ENCODE results near the gene SIL1.

Gene SIL1

DNA sequence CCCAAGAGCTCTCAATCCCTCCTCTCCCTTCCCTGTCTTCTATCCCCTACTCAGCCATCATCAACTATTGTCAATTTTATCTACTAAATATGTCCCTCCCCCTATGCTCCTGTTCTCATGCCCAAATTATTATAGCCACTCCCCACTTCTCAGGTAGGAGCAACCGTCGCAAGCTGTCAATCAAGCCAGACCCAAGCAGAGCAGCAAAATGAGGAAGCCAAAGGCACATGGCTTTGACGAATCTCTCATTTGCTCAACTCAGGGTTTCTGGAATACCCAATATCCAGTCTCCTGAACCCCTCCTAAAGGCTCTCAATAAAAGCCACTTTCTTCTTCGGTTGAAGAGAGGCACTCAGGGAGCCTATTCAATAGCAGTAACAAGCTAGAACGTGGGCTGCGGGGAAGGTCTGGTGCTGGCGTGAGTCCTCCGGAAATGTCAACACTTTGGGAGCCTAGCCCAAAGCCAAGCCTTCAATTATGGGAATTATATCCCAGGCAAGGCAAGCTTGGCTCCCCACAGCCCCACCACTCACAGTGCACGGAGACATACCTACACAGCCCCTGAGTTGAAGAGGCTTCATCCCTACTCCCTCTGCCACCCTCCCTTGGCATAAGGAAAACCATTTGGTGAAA is 47.7 kb downstream of the SIL1 start:
- TF ChIP-seq, protein P1, sequence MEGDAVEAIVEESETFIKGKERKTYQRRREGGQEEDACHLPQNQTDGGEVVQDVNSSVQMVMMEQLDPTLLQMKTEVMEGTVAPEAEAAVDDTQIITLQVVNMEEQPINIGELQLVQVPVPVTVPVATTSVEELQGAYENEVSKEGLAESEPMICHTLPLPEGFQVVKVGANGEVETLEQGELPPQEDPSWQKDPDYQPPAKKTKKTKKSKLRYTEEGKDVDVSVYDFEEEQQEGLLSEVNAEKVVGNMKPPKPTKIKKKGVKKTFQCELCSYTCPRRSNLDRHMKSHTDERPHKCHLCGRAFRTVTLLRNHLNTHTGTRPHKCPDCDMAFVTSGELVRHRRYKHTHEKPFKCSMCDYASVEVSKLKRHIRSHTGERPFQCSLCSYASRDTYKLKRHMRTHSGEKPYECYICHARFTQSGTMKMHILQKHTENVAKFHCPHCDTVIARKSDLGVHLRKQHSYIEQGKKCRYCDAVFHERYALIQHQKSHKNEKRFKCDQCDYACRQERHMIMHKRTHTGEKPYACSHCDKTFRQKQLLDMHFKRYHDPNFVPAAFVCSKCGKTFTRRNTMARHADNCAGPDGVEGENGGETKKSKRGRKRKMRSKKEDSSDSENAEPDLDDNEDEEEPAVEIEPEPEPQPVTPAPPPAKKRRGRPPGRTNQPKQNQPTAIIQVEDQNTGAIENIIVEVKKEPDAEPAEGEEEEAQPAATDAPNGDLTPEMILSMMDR (IDR thresholded peaks at IDR 0.05; ENCODE audit: low read depth, low read length, missing control alignments) = no peak
- in situ Hi-C loops (cut with HindIII; ENCODE audit: low sequenced_read_pairs) = no loop called here
- no peak for DNase-seq (ENCODE audit: low read depth)
- H3K4me3 ChIP-seq (ENCODE audit: low read depth, low read length) = no peak overlapping the region

DNA sequence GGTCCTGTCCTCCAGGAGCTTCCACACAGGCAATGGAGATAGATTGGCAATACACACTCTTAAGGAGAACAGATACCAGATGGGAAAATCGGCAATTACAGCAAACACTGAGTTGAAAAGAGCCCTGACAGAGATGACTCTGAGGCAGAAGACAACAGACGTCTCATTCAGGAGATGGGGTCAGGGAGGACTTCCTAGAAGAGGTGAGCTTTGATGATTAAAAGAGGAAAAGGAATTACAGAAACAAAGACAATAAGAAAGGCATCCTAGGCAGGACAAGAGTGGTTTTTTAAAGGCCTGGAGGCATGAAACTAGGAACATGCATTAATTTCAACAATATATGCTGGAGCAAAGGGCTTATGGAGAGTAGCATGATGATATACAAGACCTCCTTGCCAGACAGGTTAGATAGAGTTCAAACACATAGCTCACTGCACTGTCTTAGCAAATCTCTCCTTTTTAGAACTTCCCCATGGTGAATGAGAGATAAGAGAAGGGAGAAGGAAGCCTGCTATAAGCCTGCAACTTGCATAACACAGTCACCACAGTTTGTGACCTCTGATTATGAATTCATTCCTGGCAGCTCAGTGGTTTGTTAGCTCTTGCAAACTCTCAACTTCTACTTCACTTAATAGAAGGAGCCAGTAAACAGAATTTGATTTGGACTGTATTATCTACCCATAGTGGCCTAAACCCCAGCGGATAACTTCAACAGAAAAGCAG is 48.5 kb downstream of the SIL1 start:
- no peak overlapping the region for H3K4me3 ChIP-seq (ENCODE audit: low read depth, low read length)
- DNase-seq (ENCODE audit: low read depth) = no peak
- TF ChIP-seq, protein P1 (IDR thresholded peaks at IDR 0.05; ENCODE audit: low read depth, low read length, missing control alignments) = no peak
- in situ Hi-C loops (cut with HindIII; ENCODE audit: low sequenced_read_pairs) = no loop called here

DNA sequence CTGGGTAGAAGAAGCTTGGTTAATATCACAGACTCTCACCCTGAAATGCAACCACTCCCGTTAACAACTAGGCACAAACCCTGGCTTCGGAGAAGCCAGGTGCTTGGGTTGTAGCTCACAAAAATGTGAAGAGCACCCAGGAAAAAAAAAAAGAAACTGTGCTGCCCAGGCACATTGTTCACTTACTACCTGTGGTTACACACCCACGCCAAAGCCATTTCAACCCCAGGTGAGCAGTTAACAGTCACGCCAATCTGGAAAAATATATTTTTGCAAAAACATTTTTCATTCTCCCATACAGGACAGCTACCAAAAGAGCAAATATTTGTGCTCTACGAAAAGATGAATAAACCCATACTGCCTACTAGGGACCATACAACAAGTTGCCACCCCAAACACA is 49.2 kb downstream of the SIL1 start:
- DNase-seq (ENCODE audit: low read depth) = no peak
- TF ChIP-seq, protein P1 (IDR thresholded peaks at IDR 0.05; ENCODE audit: low read depth, low read length, missing control alignments) = no peak
- in situ Hi-C loops (cut with HindIII; ENCODE audit: low sequenced_read_pairs) = no loop called here
- no peak overlapping the region for H3K4me3 ChIP-seq (ENCODE audit: low read depth, low read length)

DNA sequence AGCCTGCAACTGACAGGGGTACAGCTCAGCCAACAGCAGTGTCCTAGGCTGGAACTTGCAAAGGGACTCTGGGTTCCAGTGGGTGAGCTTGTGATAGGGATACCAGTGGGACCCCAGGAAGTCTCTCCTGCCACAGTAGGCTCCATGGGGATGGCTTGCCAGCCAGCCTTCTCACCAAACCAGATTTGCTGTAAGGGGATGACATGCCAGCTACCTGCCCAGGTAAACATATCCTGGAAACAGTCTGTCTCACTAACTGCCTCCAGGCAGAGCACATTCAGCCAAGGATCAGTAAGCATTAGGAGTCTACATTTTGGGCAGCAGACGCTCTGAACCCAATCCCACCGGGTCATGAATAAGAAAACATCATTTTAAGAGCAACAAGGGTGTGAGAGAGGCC is 49.9 kb downstream of the SIL1 start:
- in situ Hi-C loops (cut with HindIII; ENCODE audit: low sequenced_read_pairs) = no loop called here
- TF ChIP-seq, protein P1 (IDR thresholded peaks at IDR 0.05; ENCODE audit: low read depth, low read length, missing control alignments) = no peak
- DNase-seq (ENCODE audit: low read depth) = no peak
- H3K4me3 ChIP-seq (ENCODE audit: low read depth, low read length) = no peak overlapping the region

DNA sequence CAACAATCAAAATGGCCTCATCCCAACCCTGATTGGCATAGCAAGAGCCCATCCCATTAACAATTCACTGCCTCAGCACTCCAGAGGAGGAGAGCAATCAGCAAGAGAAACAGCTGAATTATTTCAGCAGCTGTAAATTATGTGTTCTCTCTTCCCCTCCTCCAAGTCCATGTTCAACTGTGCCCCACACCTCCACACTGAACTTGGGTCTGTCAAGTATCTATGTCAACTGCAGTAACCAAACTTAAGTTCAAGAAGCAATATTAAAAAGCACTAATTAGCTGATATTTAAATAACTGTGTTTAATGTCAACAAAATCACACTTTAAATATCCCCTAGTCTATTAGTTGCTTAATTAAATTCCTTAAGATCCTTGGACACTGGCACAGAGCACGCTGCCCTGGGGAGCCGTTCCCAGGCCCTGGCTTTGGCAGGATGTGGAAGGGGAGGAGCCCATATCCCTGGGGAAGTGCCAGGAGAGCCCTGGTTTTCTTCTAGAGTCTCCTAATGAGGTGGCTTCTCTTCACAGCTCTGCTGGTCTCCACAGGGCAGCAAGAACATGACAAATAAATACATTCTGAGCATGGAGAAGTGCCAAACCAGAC is 50.6 kb downstream of the SIL1 start:
- peak; percentile 75 for DNase-seq (ENCODE audit: low read depth)
- H3K4me3 ChIP-seq (ENCODE audit: low read depth, low read length) = no peak overlapping the region
- in situ Hi-C loops (cut with HindIII; ENCODE audit: low sequenced_read_pairs) = no loop called here
- TF ChIP-seq, protein P1 (IDR thresholded peaks at IDR 0.05; ENCODE audit: low read depth, low read length, missing control alignments) = no peak

DNA sequence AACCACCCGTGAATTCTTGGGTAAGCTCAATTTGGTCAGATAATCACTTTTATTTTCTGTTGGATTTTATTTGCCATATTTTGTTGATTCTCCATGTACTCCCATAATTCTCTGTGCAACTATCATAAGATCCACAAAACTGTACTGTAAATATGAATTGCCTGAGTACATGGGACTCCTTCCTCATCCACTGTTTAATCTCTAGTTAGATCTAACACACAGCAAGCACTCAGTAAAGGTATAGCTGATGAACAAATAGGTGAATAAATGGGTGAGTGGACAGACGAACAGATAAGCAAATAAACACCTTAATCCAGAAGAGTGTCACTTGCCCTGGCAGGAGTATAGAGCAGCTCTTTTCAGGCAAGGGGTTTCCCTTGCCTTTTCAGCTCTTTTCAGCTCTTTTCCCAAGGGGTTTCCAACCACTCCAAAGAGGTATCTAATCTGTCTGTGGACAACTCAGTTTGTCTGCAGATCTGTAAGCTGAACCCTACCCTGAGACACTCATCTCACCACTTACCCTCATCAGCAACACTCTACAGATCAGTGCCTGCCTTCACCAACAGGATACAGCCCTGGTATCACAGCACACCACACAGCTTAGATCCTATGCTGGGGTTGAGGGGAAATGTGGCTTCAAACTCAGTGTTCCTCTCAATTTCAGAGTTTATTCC is 51.2 kb downstream of the SIL1 start:
- in situ Hi-C loops (cut with HindIII; ENCODE audit: low sequenced_read_pairs) = no loop called here
- H3K4me3 ChIP-seq (ENCODE audit: low read depth, low read length) = no peak overlapping the region
- no peak for DNase-seq (ENCODE audit: low read depth)
- TF ChIP-seq, protein P1 (IDR thresholded peaks at IDR 0.05; ENCODE audit: low read depth, low read length, missing control alignments) = no peak

All from astrocyte of the cerebellum (primary cell).